GM19239 (cell line): ENCODE measurements around the gene TRMO.

Experiments used
- DNase-seq: peaks from one replicate; pipeline ENCODE4 v3.0.0; 2011; ENCODE audit warnings: low spot score; ENCODE audit not compliant: insufficient read length
- FAIRE-seq: peaks from 2 replicates; lab custom pipeline; 2011; peaks lifted over from hg19 to GRCh38; lab: Jason Lieb, UNC

The TRMO gene

GRCh38 chr9:97906236-97906831, 16.0 kb downstream of the TRMO start:
- no peak for FAIRE-seq
- no peak for DNase-seq

- DNase-seq (no peak), FAIRE-seq (no peak)
Measured at GRCh38 chr9:97905228-97905627, 17.1 kb downstream of the TRMO start.

- DNase-seq: no peak
- FAIRE-seq: no peak
Measured at GRCh38 chr9:97904725-97905124, 17.6 kb downstream of the TRMO start.

GRCh38 chr9:97903177-97903576, 19.1 kb downstream of the TRMO start:
- FAIRE-seq (no peak), DNase-seq (no peak)

- DNase-seq: no peak
- peak; percentile 56 for FAIRE-seq
Measured at GRCh38 chr9:97900738-97901565, 21.3 kb downstream of the TRMO start.

GRCh38 chr9:97900103-97900737, 22.1 kb downstream of the TRMO start:
- DNase-seq: no peak
- no peak for FAIRE-seq

GRCh38 chr9:97895695-97896332, 26.5 kb downstream of the TRMO start:
- DNase-seq (no peak), FAIRE-seq (peak; percentile 8)

GRCh38 chr9:97895211-97895610, 27.1 kb downstream of the TRMO start:
- FAIRE-seq (no peak), DNase-seq (no peak)

- FAIRE-seq (no peak), DNase-seq (no peak)
Measured at GRCh38 chr9:97892421-97892820, 29.9 kb downstream of the TRMO start.

GRCh38 chr9:97891736-97892135, 30.6 kb downstream of the TRMO start:
- DNase-seq: no peak
- FAIRE-seq: no peak

GRCh38 chr9:97889941-97890887, 32.1 kb downstream of the TRMO start:
- DNase-seq: peak; percentile 31
- no peak for FAIRE-seq

- no peak for FAIRE-seq
- DNase-seq: no peak
Measured at GRCh38 chr9:97880336-97880735, 42.0 kb downstream of the TRMO start.

- no peak for DNase-seq
- no peak for FAIRE-seq
Measured at GRCh38 chr9:97876061-97876460, 46.2 kb downstream of the TRMO start.

- DNase-seq (no peak), FAIRE-seq (no peak)
Measured at GRCh38 chr9:97875111-97875510, 47.2 kb downstream of the TRMO start.

- no peak for DNase-seq
Measured at GRCh38 chr9:97874624-97875023, 47.7 kb downstream of the TRMO start.

GRCh38 chr9:97873882-97874281, 48.4 kb downstream of the TRMO start:
- no peak for FAIRE-seq
- no peak for DNase-seq

More at GRCh38 chr9:97874624-97875023, 47.7 kb downstream of the TRMO start:
- no peak for FAIRE-seq

GRCh38 chr9:97873425-97873824, 48.9 kb downstream of the TRMO start:
- FAIRE-seq (no peak), DNase-seq (no peak)

GRCh38 chr9:97868859-97869258, 53.4 kb downstream of the TRMO start:
- no peak for FAIRE-seq

GRCh38 chr9:97866848-97867247, 55.5 kb downstream of the TRMO start:
- DNase-seq (no peak), FAIRE-seq (no peak)

More at GRCh38 chr9:97868859-97869258, 53.4 kb downstream of the TRMO start:
- DNase-seq: no peak

GRCh38 chr9:97866300-97866699, 56.0 kb downstream of the TRMO start:
- no peak for FAIRE-seq
- DNase-seq: no peak
